DND-41 (cell line): Measurements from ENCODE around the gene ITGB2.
A peak's percentile ranks its signal among the peaks of the same experiment; 100 is the strongest.

Experiments
- CTCF ChIP-seq: IDR thresholded peaks from 2 replicates; pipeline ENCODE4 v1.5.1; 2012; ENCODE audit warnings: borderline replicate concordance, low read length, moderate library complexity, mild to moderate bottlenecking; ENCODE audit not compliant: poor library complexity, severe bottlenecking; ENCODE audit errors: extremely low read depth
- EZH2 ChIP-seq: IDR thresholded peaks from 3 replicates; pipeline ENCODE4 v1.6.1; 2012; ENCODE audit warnings: borderline replicate concordance, low read depth, mild to moderate bottlenecking, moderate library complexity, low read length, inconsistent platforms; ENCODE audit not compliant: severe bottlenecking

- no peak for TF ChIP-seq EZH2
- peak; percentile 28 for TF ChIP-seq CTCF
These were observed 596 bp downstream of the ITGB2 start for GRCh38 chr21:44919913-44920693.
